LNCAP (cell line): Measurements from ENCODE around the gene ELP4.

Experiments
- CTCF ChIP-seq: fragments of 450-650 bp; IDR thresholded peaks from 2 replicates; pipeline ENCODE4 v1.5.1; 2017; ENCODE audit warnings: mild to moderate bottlenecking

Gene ELP4

DNA sequence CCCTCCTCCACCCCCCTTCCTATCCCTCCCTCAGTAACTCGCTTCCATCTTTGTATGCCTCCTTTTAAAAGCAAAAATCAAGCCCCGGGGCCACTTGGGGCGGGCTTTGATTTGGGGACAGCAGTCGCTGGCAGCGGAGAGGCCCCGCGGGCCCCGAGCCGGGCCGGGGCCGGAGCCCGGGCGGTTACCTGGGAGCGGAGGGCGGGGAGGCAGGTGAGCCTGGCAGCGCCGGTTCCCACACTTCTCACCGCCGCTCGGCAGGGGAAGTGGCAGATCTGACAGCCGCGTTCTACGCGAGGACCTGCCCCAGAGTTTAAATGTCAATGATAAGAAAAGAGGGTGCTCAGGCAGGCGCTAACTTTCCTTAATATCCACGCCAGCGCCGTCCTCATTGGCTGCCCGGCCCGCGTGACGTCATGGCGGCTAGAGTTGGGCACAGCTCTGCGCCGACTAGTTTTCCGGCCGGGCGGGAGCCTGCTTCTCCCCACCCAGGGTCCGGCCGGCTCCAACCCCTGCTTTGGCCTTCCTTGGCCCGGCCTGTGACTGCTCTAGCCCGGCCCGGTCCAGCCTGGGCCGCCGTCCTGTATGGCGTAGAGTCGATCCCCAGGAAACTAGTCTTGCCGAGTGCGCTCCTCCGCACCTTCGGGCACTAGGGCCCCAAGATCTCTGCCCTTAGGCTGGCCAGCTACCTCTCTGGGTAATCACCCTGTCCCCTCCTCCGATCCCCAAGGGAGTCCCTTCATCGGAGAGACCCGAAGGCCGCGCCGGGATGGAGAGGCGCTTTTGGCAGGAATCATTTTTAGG, 308.3 kb downstream of the ELP4 start:
- TF ChIP-seq CTCF: no peak

GRCh38 chr11:31818425-31818755, 308.8 kb downstream of the ELP4 start:
- TF ChIP-seq CTCF: no peak

GRCh38 chr11:31818874-31819331, 309.3 kb downstream of the ELP4 start:
- TF ChIP-seq CTCF: no peak

DNA sequence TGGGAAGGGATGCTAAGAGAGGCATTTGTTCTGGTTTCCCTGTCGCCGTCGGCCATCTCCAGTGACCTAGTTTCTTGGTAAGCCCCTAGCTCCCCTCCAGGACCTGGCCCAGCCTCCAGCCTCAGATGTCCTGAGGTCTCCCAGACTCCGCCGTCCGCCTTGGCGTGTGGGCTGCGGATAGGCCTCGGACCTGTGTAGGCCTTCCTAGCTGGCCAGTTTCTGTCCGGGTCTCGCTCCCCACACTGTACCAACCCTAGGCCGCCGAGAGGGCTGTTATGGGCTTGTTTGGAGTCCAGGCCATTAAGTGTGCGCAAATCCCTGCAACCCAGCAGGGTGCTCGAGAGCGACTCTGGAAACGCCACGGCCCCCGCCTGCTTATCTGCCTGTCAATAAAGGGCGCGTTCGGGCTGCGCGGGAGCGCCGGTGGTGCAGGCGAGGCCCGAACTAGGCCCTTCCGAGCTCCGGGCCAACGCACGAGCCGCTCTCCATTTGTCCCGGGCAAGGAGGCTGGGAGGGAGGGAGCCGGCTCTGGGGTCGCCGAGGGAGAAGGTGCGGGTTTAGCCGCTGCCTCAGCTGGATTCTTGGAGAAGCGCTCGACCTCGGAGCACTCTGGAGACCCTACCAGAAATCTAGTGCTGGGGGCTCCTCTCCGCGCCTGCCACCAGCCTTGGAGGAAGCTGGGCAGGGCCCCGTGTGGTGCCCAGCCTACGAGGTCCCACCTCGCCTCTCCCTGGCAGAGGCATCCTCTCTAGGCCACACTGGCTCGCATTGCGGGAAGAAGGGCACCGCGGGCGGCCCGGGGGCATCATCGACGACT, 310.3 kb downstream of the ELP4 start:
- TF ChIP-seq CTCF: no peak

GRCh38 chr11:31820438-31820818, 310.9 kb downstream of the ELP4 start:
- TF ChIP-seq CTCF: no peak

GRCh38 chr11:31821235-31821764, 311.7 kb downstream of the ELP4 start:
- TF ChIP-seq CTCF: no peak

DNA sequence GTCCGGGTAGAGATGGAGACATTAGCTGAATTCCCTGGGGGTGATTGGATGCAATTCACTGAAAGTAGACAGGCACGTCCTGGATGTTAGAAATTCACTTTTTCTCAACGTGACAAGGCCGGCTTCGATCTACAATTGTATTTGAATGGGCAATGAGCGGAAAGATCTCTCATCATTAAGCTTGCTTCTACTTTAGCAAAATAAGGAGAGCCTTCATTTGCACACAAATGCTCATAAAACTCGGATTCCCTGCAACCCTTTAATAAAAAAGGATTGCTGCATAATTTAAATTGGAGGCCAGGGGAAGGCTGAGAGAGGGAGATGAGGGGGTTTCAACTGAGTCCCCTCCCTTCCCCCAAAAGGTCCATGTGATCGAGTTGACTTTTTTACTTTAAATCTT, 312.2 kb downstream of the ELP4 start:
- no peak for TF ChIP-seq CTCF
